ENCODE measurements around the gene SPATA16. TPM values are rescaled to one million over a fixed set of nuclear protein-coding genes. Genes with fewer than 3 reads are reported as not detected.

SPATA16 gene
- total RNA-seq, 2 experiments from 2014 or later, result not detected

GRCh38 chr3:172939651-172940293, 201.3 kb downstream of the SPATA16 start:
- no peaks in the 10 kb centered on the region for H3K9me3 Mint-ChIP-seq
- no peaks in the 10 kb centered on the region for H3K4me1 Mint-ChIP-seq
- no peaks in the 10 kb centered on the region for H3K36me3 Mint-ChIP-seq (ENCODE audit: low read depth)
- POLR2A ChIA-PET, result no interaction called here
- H3K27me3 Mint-ChIP-seq, result no peaks in the 10 kb centered on the region
- no peak for DNase-seq
- no peak overlapping the region for H3K27ac Mint-ChIP-seq
- CTCF ChIA-PET, result no interaction called here
- no peak overlapping the region for H3K4me3 Mint-ChIP-seq

- DNase-seq, result no peak
- Mint-ChIP-seq H3K27ac (no peak overlapping the region), H3K4me3 (no peak overlapping the region), H3K4me1 (no peaks in the 10 kb centered on the region), H3K36me3 (ENCODE audit: low read depth) (no peaks in the 10 kb centered on the region), H3K9me3 (no peaks in the 10 kb centered on the region), H3K27me3 (no peaks in the 10 kb centered on the region)
- POLR2A ChIA-PET, result no interaction called here
- CTCF ChIA-PET, result no interaction called here
Measured at GRCh38 chr3:172938788-172939187, 202.2 kb downstream of the SPATA16 start.

GRCh38 chr3:172931746-172932285, 209.2 kb downstream of the SPATA16 start:
- Mint-ChIP-seq H3K4me3 (no peak overlapping the region), H3K9me3 (no peaks in the 10 kb centered on the region), H3K27me3 (no peaks in the 10 kb centered on the region), H3K4me1 (no peaks in the 10 kb centered on the region), H3K36me3 (ENCODE audit: low read depth) (no peaks in the 10 kb centered on the region), H3K27ac (no peak overlapping the region)
- POLR2A ChIA-PET, result no interaction called here
- DNase-seq, result no peak
- CTCF ChIA-PET, result no interaction called here

DNA sequence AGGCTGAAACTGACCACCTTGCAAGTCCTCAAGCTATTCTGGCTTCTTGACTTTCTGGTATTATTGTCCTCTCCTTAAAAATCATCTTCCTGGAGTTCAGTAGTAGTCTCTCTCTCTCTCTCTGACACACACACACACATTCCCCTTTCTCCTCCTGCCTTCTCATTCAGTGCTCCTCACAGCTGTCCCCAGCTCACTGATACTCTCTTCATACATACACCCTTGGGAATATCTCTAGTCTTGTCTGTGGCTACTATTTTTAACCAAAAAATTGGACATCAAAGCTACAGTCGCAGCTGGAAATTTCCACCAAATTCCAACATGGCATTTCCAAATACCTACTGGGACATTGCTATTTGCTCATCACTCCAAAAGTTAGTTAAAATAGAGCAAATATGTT, 211.6 kb downstream of the SPATA16 start:
- CTCF ChIA-PET, result no interaction called here
- DNase-seq, result no peak
- Mint-ChIP-seq H3K4me3 (no peak overlapping the region), H3K27ac (no peak overlapping the region), H3K27me3 (no peaks in the 10 kb centered on the region), H3K9me3 (no peaks in the 10 kb centered on the region), H3K4me1 (no peaks in the 10 kb centered on the region), H3K36me3 (ENCODE audit: low read depth) (no peaks in the 10 kb centered on the region)
- POLR2A ChIA-PET, result no interaction called here

DNA sequence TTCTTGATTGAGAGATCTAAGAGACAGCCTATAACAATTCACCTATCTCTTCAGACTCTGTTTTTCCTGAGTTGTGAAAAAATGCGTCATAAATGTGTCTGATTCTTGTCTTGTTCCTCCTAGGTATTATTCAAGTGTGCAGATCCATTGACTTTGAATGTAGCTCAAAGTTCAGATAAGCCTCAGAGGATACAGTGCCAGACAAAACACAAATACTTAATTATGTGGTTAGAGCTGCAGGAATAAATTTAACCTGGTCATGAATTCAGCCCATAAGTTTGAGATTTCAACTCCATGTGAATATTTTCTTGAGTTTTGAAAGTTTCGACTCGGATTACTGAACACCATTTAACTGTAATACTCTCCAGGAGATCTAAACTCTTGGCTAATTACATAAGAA, 216.5 kb downstream of the SPATA16 start:
- Mint-ChIP-seq H3K9me3 (no peaks in the 10 kb centered on the region), H3K27ac (no peak overlapping the region), H3K36me3 (ENCODE audit: low read depth) (no peaks in the 10 kb centered on the region), H3K27me3 (no peaks in the 10 kb centered on the region), H3K4me1 (no peaks in the 10 kb centered on the region), H3K4me3 (no peak overlapping the region)
- CTCF ChIA-PET, result no interaction called here
- DNase-seq, result no peak
- POLR2A ChIA-PET, result no interaction called here

DNA sequence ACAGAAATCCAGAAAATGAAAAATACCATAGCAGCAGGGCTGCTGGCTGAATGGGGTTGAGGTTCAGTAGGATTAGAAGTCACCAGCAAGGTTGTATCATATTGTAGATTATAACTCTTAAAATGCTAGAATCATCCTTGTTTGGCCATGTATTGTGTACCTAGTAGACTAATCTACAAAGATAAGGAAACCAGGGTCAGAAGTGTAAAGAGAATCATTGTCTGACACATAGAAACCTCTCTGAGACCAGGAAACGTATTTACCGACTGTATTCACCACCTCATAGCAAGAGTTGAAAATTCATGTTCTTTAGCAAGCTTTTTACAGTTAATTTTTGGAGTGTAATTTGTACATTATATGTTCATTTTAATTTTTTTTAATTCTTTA, 221.7 kb downstream of the SPATA16 start:
- H3K4me1 Mint-ChIP-seq, result no peaks in the 10 kb centered on the region

DNA sequence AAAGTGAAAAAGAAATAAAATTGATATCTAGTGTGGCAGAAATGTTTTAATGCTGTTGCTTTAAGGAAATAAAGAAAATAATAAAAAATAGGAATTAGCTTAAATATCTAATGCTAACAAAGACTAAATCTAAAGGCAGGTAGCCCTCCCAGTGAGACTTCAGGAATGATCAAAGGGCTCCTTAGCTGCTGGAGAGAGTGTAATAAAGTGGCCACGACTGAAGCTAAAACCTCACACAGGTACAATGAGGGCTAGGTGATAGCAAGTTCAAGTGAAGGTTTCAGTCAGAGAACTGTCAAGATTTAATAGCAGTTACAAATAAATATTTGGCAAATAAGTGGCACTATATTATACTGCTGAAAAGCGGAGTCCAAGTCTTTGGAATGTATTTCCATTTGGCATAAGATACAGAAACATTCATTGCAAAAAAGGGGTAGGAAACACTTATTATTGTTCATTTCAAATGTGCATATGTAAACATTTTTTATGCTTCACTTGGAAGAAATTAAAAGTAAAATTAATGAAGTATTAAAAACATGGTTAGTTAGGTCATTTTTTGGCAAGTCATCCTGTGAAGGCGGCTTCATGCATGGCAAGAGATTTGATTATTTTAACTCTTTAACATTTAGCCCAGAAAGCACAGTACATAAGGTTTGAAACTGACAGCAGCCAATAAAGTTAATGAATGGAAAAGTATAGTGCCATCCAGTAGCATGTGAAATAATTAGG, 222.3 kb downstream of the SPATA16 start:
- no peak overlapping the region for H3K4me3 Mint-ChIP-seq
- peaks cover 7% of the 10 kb centered on the region for H3K27me3 Mint-ChIP-seq
- no peaks in the 10 kb centered on the region for H3K9me3 Mint-ChIP-seq
- no peak overlapping the region for H3K27ac Mint-ChIP-seq
- CTCF ChIA-PET, result no interaction called here
- POLR2A ChIA-PET, result no interaction called here
- no peaks in the 10 kb centered on the region for H3K4me1 Mint-ChIP-seq
- no peaks in the 10 kb centered on the region for H3K36me3 Mint-ChIP-seq (ENCODE audit: low read depth)
- no peak for DNase-seq

More for the DNA sequence above, 221.7 kb downstream of the SPATA16 start:
- ChIA-PET CTCF (no interaction called here), POLR2A (no interaction called here)
- no peaks in the 10 kb centered on the region for H3K36me3 Mint-ChIP-seq (ENCODE audit: low read depth)
- no peaks in the 10 kb centered on the region for H3K9me3 Mint-ChIP-seq
- H3K27me3 Mint-ChIP-seq, result peaks cover 5% of the 10 kb centered on the region
- H3K27ac Mint-ChIP-seq, result no peak overlapping the region
- no peak overlapping the region for H3K4me3 Mint-ChIP-seq
- DNase-seq, result no peak

- no peak for DNase-seq
- POLR2A ChIA-PET, result no interaction called here
Measured at GRCh38 chr3:172918165-172918564, 222.9 kb downstream of the SPATA16 start.

GRCh38 chr3:172915911-172916514, 225.0 kb downstream of the SPATA16 start:
- Mint-ChIP-seq H3K27me3 (peaks cover 10% of the 10 kb centered on the region), H3K9me3 (no peaks in the 10 kb centered on the region), H3K36me3 (ENCODE audit: low read depth) (no peaks in the 10 kb centered on the region), H3K27ac (no peak overlapping the region), H3K4me1 (no peaks in the 10 kb centered on the region), H3K4me3 (no peak overlapping the region)
- CTCF ChIA-PET, result interaction anchor here (0.6 to 1.3 kb wide), 3 partner anchors 13 to 596 kb away, joined by 3 to 4 read pairs (median 3); no protein-coding TSS in a partner anchor
- no peak for DNase-seq
- POLR2A ChIA-PET, result no interaction called here

More at GRCh38 chr3:172918165-172918564, 222.9 kb downstream of the SPATA16 start:
- Mint-ChIP-seq H3K27me3 (peaks cover 7% of the 10 kb centered on the region), H3K27ac (no peak overlapping the region), H3K4me3 (no peak overlapping the region), H3K9me3 (no peaks in the 10 kb centered on the region), H3K4me1 (no peaks in the 10 kb centered on the region), H3K36me3 (ENCODE audit: low read depth) (no peaks in the 10 kb centered on the region)
- CTCF ChIA-PET, result no interaction called here

- no peaks in the 10 kb centered on the region for H3K4me1 Mint-ChIP-seq
- ChIA-PET CTCF (no interaction called here), POLR2A (no interaction called here)
- H3K36me3 Mint-ChIP-seq (ENCODE audit: low read depth), result no peaks in the 10 kb centered on the region
- no peak overlapping the region for H3K4me3 Mint-ChIP-seq
- no peak for DNase-seq
- H3K27me3 Mint-ChIP-seq, result peaks cover 10% of the 10 kb centered on the region
- H3K27ac Mint-ChIP-seq, result no peak overlapping the region
- no peaks in the 10 kb centered on the region for H3K9me3 Mint-ChIP-seq
Measured at GRCh38 chr3:172914854-172915253, 226.2 kb downstream of the SPATA16 start.

DNA sequence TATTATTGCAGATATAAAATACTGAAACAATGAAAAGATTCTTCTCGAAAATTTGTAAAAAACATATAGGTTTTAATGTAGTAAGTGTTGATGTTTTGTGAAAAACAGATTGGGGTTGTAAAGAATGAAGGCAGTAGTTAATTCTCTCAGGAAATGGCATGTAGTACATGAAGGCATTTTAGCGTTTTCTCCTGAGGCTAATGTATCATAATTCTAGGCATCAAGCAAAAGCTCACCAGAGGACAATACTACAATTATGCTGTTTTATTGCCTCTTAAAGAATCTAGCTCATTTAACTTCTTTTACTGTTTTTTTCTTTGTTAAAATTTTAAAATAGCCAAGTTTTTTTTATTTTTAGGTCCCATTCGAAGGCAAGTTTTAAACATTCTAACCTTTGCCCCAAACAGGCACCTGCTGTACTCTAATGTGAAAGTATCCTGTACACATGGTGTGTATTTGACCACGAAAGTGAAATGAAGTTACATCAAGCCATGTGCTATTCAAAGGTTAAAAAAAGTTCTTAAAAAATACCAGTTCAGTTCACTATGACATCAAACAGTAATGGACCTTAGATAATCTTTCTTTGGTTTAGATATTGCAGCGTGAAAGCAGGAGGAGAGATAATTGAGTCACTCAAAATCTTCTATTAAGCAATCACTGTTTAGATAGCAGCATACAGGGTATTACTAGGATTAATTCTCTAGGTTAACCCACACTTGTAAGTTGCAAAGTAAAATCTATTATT, 227.0 kb downstream of the SPATA16 start:
- ChIA-PET POLR2A (no interaction called here), CTCF (no interaction called here)
- Mint-ChIP-seq H3K4me3 (no peak overlapping the region), H3K36me3 (ENCODE audit: low read depth) (no peaks in the 10 kb centered on the region), H3K27me3 (peaks cover 10% of the 10 kb centered on the region), H3K4me1 (no peaks in the 10 kb centered on the region), H3K27ac (no peak overlapping the region), H3K9me3 (no peaks in the 10 kb centered on the region)
- no peak for DNase-seq

DNA sequence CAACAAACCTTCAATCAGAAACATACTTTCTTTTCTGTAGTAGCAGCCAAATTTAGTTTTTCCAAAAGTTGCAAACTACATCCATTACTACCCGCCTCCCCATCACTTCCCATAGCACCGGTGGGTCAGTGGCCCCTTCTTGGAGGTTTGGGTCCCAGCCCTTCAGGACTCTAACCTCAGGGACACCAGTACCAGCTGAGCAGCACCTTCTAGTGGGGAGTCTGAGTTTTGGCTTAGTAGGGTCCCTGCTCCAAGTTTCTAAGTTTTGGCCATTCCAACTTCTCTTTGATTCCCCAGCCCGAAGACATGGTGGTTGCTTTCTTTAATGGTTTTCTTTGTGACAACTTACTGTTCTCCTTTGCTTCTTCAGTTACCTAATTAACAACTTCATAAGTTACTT, 229.9 kb downstream of the SPATA16 start:
- ChIA-PET CTCF (no interaction called here), POLR2A (no interaction called here)
- no peak for DNase-seq
- Mint-ChIP-seq H3K27me3 (peaks cover 5% of the 10 kb centered on the region), H3K36me3 (ENCODE audit: low read depth) (no peaks in the 10 kb centered on the region), H3K4me1 (no peaks in the 10 kb centered on the region), H3K27ac (no peak overlapping the region), H3K4me3 (no peak overlapping the region), H3K9me3 (no peaks in the 10 kb centered on the region)

GRCh38 chr3:172908771-172909270, 232.2 kb downstream of the SPATA16 start:
- H3K27me3 Mint-ChIP-seq, result peaks cover 3% of the 10 kb centered on the region
- no peaks in the 10 kb centered on the region for H3K9me3 Mint-ChIP-seq
- H3K36me3 Mint-ChIP-seq (ENCODE audit: low read depth), result no peaks in the 10 kb centered on the region
- ChIA-PET POLR2A (no interaction called here), CTCF (no interaction called here)
- H3K27ac Mint-ChIP-seq, result no peak overlapping the region
- H3K4me1 Mint-ChIP-seq, result no peaks in the 10 kb centered on the region
- no peak for DNase-seq
- no peak overlapping the region for H3K4me3 Mint-ChIP-seq
